Ovary (tissue), 9 donors: ENCODE results near the gene SMIM24. TPM values are rescaled to one million over a fixed set of nuclear protein-coding genes. Genes with fewer than 3 reads are reported as not detected.
"Not testable (repeated sequence)": the region's sequence is repeated elsewhere in the genome, so short reads cannot be mapped to it uniquely, and the experiment has no call there.

ENCODE experiments used
- DNase-seq, 5 donors: peaks; one replicate each; pipeline ENCODE4 v3.0.0-alpha.2; 2019 to 2020
- H3K27ac ChIP-seq, 2 donors: fragments of 200-600 bp; one replicate each; pipeline versions ENCODE4 v1.5.1 to v1.8.0; 2019 to 2022
- H3K27me3 ChIP-seq: fragments of 200-600 bp; one replicate; pipeline ENCODE4 v1.8.0; 2022
- H3K36me3 ChIP-seq: fragments of 200-600 bp; sonication (generic); one replicate; pipeline ENCODE4 v1.5.1; 2019
- H3K4me1 ChIP-seq: one replicate; pipeline ENCODE4 v1.8.1; 2013; ENCODE audit warnings: mild to moderate bottlenecking, moderate library complexity; ENCODE audit not compliant: insufficient read depth
- H3K4me3 ChIP-seq: fragments of 200-600 bp; sonication (generic); one replicate; pipeline ENCODE4 v1.5.1; 2017
- H3K9me3 ChIP-seq, 2 donors: fragments of 200-600 bp in 1 of 2; sonication (generic) in 1 of 2; one replicate each; pipeline versions ENCODE4 v1.5.1 to v1.8.1; 2013 to 2019; ENCODE audit warnings: mild to moderate bottlenecking in 1 of 2, moderate library complexity in 1 of 2
- CTCF ChIP-seq, 3 donors: fragments of 450-650 bp in 2 of 3; fragments of 200-600 bp in 1 of 3; IDR thresholded peaks; one replicate each; pipeline versions ENCODE4 v1.5.1 to v1.8.0; 2016 to 2022; ENCODE audit warnings: antibody characterized with exemption in 3 of 3, mild to moderate bottlenecking in 1 of 3
- EP300 ChIP-seq: sonication (generic); formaldehyde crosslinking; IDR thresholded peaks from one replicate; pipeline ENCODE4 v1.6.1; 2017; ENCODE audit warnings: antibody characterized with exemption
- POLR2A ChIP-seq: fragments of 450-650 bp; IDR thresholded peaks from one replicate; pipeline ENCODE4 v1.6.1; 2017; ENCODE audit warnings: antibody characterized with exemption, mild to moderate bottlenecking, moderate library complexity
- WGBS, 3 donors: extraction: QIAGEN DNeasy Blood & Tissue Kit in 1 of 3; methylation state at CpG; one replicate each; pipeline versions ENCODE4 v1.1.5 to v1.1.7; 2013 to 2017; 5-methylcytosine and 5-hydroxymethylcytosine counted together
- intact Hi-C, 4 donors: fragments of 100-400 bp; cut with DNase I; formaldehyde crosslinking; loops; one replicate each; pipeline versions ENCODE4 v1.11.0 to v1.15.1; 2022 to 2023
- polyA plus RNA-seq, 2 donors: library from polyadenylated mRNA; stranded (reverse); fragments of 200-250 nt in 1 of 2; fragments of 350-450 nt in 1 of 2; fragmentation: Illumina TruSeq in 1 of 2; extraction: RNeasy Lipid Tissue Mini Kit (QIAGEN cat#74804) in 1 of 2; gene quantifications; one replicate each; pipeline ENCODE4 v1.2.3, GENCODE V29; 2013 to 2014
- total RNA-seq, 7 donors: library from RNA; depleted of rRNA in 2 of 7; stranded (reverse); fragments of >200 nt in 2 of 7; fragmentation: NEBNext Ultra II Directional in 3 of 7; extraction: Animal tissue kit (Norgen Biotek cat#: 25700) in 3 of 7; gene quantifications; one replicate each; pipeline versions ENCODE4 v1.1.0 to v1.2.4, GENCODE V29; 2016 to 2023
- donor health status: DM: no; HTN: no; CAD: no; lungs with moderate emphysema.
- donor health status: DM: no; HTN: no; CAD: no.
- donor health status: Bipolar disorder and iron deficiency.
- donor health status: DM: yes; HTN: yes; CAD: no.
- donor health status: DM: no; HTN: no; CAD: no.
- donor health status: DM: yes; HTN: yes; CAD: no.

Gene SMIM24
- total and polyA plus RNA-seq, 9 donors: 0.10 to 2.6 (median 0.94) TPM; not detected in 3

- peaks cover 17% of the 10 kb centered on the region for H3K4me1 ChIP-seq
- intact Hi-C loops: loop anchor here in 3 of 4 donors (5.0 to 10.0 kb wide), 3 partner anchors 33 to 99 kb away; no protein-coding TSS in a partner anchor
- H3K27me3 ChIP-seq: no peaks in the 10 kb centered on the region
- H3K9me3 ChIP-seq: no peaks in the 10 kb centered on the region
- H3K27ac ChIP-seq: peak overlapping the region; percentile 69 to 81
- no peak for DNase-seq
- TF ChIP-seq POLR2A: no peak
- no peak for TF ChIP-seq EP300
- no peak for TF ChIP-seq CTCF (IDR thresholded peaks at IDR 0.05)
- WGBS, 3 donors: 85 to 93% (median 90%) methylated on average over 11 of the region's 11 CpGs
- no peaks in the 10 kb centered on the region for H3K36me3 ChIP-seq
- H3K4me3 ChIP-seq: no peak overlapping the region
These were observed 46.4 kb downstream of the SMIM24 start for GRCh38 chr19:3433805-3434540.

GRCh38 chr19:3433313-3433712 lies 47.0 kb downstream of the SMIM24 start:
- intact Hi-C loops: loop anchor here in 3 of 4 donors (5.0 to 10.0 kb wide), 3 partner anchors 34 to 99 kb away; no protein-coding TSS in a partner anchor
- TF ChIP-seq CTCF (IDR thresholded peaks at IDR 0.05) (peak in 1 of 3 donors; percentile 18), EP300 (no peak)

GRCh38 chr19:3431760-3432397 lies 48.4 kb downstream of the SMIM24 start:
- TF ChIP-seq POLR2A: no peak
- TF ChIP-seq EP300: no peak
- TF ChIP-seq CTCF (IDR thresholded peaks at IDR 0.05): no peak
- H3K4me3 ChIP-seq: no peak overlapping the region
- no peaks in the 10 kb centered on the region for H3K36me3 ChIP-seq
- DNase-seq: no peak
- H3K27me3 ChIP-seq: no peaks in the 10 kb centered on the region
- no peak overlapping the region for H3K27ac ChIP-seq
- peaks cover 20% of the 10 kb centered on the region for H3K4me1 ChIP-seq
- H3K9me3 ChIP-seq: no peaks in the 10 kb centered on the region
- intact Hi-C loops: loop anchor here in 3 of 4 donors (2.0 to 10.0 kb wide), 4 partner anchors 35 to 101 kb away; no protein-coding TSS in a partner anchor
- 86 to 90% (median 89%) methylated on average over 18 of the region's 18 CpGs for WGBS, 3 donors

More at GRCh38 chr19:3433313-3433712, 47.0 kb downstream of the SMIM24 start:
- H3K4me1 ChIP-seq: peaks cover 18% of the 10 kb centered on the region
- no peaks in the 10 kb centered on the region for H3K9me3 ChIP-seq
- DNase-seq: no peak
- H3K27ac ChIP-seq: no peak overlapping the region
- WGBS, 3 donors: 79 to 84% (median 80%) methylated on average over 11 to 12 of the region's 12 CpGs
- H3K4me3 ChIP-seq: no peak overlapping the region
- H3K27me3 ChIP-seq: no peaks in the 10 kb centered on the region
- H3K36me3 ChIP-seq: no peaks in the 10 kb centered on the region

- WGBS, 3 donors: 61 to 68% (median 63%) methylated on average over 5 of the region's 5 CpGs
- DNase-seq, H3K27me3 ChIP-seq, H3K4me3 ChIP-seq, H3K36me3 ChIP-seq, H3K9me3 ChIP-seq, H3K27ac ChIP-seq: not testable (repeated sequence)
- peaks cover 20% of the 10 kb centered on the region for H3K4me1 ChIP-seq
- intact Hi-C loops: loop anchor here in 3 of 4 donors (2.0 to 10.0 kb wide), 4 partner anchors 37 to 100 kb away; no protein-coding TSS in a partner anchor
These were observed 50.0 kb downstream of the SMIM24 start for GRCh38 chr19:3430366-3430680.

- H3K27ac ChIP-seq: no peak overlapping the region
- intact Hi-C loops: loop anchor here in 1 of 4 donors (5.0 kb wide), 1 partner anchor 89 kb away; no protein-coding TSS in a partner anchor
- WGBS, 3 donors: 93% methylated on average over 9 of the region's 9 CpGs
These were observed 53.9 kb downstream of the SMIM24 start for GRCh38 chr19:3426433-3426832.

More at GRCh38 chr19:3426433-3426832, 53.9 kb downstream of the SMIM24 start:
- peaks cover 16% of the 10 kb centered on the region for H3K4me1 ChIP-seq
- H3K4me3 ChIP-seq: no peak overlapping the region
- no peaks in the 10 kb centered on the region for H3K36me3 ChIP-seq
- no peak for DNase-seq
- no peak for TF ChIP-seq EP300
- TF ChIP-seq CTCF (IDR thresholded peaks at IDR 0.05): no peak
- TF ChIP-seq POLR2A: no peak
- H3K27me3 ChIP-seq: no peaks in the 10 kb centered on the region
- H3K9me3 ChIP-seq: no peaks in the 10 kb centered on the region
